SKM-1 (cell line): ENCODE results near the gene LTO1.
"Not testable (repeated sequence)": the region's sequence is repeated elsewhere in the genome, so short reads cannot be mapped to it uniquely, and the experiment has no call there.

Experiments used
- DNase-seq: peaks from one replicate; lab custom pipeline; 2025; ENCODE audit not compliant: unreplicated experiment; lab: John Stamatoyannopoulos, UW

Gene LTO1

DNA sequence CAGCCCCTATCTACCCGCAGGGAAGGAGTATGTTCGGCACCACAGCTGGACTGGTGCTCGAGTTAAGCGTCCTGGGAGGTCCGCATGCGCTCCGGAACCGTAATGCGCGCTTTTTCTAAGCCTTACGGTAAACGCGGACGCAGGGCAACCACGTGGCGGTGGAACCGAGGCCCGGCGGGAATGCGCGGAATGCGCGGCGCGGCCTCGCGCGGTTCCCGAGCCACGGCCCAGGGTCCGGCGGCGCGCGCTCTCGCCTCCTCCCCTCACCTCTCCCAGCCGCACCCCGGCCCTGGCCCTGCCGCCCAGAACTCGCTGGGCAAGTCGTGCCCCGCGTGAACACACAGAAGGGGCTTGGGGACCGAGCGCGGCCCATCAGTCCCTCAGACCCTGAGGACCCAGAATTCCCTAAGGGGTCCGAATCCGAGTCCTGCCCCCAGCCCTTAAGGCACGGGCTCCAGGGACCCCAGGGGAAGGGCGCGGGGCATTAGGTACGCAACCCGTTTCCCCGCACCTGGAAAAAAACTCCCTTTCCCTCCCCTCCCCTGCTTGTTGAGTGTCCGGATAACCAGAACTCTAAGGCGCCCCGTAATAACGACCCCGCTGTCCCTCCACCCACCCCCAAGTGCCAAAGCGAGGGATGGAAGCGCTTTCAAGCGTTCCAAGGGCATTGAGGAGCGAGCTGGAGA lies 38.5 kb downstream of the LTO1 start:
- DNase-seq: no peak

DNA sequence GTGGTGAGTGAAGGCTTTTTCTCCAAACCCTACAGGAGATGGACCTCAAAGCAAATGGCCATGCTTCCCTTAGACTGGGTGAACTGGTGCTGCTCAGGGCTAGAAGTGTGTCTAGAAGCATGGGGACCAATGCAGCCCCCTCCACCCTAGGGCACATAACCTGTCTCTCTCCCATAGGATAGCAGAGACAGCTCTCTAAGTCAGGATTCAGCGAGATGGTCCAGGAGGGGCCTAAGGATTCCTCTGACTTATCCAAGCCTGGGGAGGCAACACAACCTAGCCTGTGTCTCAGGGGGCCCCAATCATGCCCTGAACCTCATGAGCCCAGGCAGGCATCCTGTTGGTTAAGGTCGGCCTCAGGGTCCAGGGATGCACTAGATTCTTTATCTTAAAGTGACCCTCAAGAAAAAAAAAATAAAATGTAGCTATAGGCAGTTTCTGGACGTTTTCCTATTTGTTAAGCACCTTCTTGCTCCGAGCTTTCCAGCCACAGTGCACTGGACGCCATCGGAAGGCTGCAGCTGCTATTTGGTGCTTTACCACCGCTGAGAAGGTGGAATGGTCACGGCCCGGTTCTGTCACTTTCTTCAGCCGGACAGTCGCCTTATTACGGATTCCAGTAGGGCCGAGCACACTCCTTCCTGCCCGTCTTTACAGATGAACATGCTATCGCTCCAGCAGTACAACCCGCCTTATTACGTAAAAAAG lies 39.2 kb downstream of the LTO1 start:
- DNase-seq: no peak

DNA sequence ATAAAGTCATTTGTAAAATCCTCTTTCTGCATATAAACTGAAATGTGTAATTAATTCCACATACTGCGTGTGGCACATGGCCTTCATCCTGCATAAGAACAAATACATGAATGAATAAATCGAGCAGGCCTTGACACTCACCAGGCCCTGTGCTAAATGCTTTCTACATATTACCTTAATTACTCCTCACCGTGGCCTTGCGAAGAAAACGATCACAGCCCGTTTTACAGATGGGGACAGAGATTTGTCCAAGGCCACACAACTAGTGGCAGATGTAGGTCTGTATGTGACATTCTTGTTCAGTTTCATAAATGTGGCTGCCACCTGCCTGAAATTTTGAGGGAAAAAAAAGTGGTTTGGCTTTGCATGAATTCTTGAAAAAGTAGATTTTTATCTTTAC lies 40.0 kb downstream of the LTO1 start:
- no peak for DNase-seq

DNA sequence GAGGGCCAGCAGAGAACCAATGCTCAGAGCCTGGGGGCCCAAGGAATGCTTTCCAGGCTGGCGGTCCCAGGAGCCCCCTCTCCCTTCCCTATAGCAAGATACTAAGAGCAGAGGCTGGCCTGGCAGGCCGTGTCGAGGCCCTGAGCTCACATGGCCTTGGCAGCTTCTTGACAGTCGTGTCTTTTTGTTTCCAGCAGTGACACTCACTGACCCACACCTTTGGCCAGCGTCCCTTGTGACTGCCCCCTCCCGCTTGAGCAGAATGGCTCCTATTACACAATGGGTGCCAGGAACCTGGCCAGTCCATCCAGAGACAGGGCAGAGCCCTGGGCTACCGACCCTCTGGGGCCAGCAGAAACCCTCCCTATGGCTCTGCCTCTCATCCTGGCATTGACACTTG lies 40.6 kb downstream of the LTO1 start:
- DNase-seq: no peak

DNA sequence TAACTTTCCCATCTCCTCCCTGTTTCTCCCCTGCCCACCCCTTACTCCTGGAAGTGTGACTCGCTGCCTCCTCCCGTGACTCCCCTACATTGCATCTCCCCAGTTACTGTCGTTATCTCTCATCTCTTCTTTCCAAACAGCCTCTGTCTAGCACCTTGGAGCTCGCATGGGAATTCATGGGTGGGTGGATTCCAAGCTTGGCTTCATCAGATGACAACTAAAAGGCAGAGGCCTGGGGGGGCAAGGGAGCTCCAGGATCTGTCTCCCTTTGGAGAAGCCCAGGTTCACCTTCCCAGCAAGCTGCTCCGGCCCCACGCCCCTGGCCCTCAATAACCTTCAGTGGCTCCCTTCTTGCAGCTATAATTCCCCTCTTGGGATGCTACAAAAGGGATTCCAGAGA lies 41.1 kb downstream of the LTO1 start:
- no peak for DNase-seq

DNA sequence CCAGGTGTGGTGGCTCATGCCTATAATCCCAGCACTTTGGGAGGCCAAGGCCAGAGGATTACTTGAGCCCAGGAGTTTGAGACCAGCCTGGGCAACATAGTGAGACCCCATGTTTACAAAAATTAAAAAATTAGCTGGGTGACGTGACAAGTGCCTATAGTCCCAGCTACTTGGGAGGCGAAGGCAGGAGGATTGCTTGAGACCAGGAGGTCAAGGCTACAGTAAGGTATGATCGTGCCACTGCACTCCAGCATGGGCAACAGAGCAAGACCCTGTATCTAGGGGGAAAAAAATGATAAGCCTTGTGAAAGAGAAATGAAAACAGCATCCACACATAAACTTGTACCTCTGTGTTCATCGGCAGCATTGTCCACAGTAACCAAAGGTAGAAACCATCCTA lies 42.3 kb downstream of the LTO1 start:
- DNase-seq: no peak

DNA sequence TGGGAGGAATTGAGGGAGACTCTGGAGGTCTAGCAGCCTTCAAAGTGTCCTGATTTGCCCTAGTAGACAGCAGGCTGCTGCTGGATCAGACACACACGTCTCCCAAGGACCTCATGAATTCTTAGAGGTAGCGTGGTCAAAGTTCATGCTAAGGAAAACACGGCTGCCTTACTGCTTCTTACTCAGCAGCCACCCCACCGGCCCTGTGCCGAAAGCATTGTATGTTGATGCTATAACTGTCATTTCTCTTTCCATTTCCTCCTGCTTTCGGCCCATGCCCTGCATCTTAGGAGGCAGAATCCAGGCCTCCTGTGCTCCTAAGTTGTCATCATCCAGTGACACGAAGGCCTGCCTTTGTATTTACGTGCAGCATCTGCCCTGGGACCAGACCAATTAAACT lies 44.7 kb downstream of the LTO1 start:
- DNase-seq: no peak

DNA sequence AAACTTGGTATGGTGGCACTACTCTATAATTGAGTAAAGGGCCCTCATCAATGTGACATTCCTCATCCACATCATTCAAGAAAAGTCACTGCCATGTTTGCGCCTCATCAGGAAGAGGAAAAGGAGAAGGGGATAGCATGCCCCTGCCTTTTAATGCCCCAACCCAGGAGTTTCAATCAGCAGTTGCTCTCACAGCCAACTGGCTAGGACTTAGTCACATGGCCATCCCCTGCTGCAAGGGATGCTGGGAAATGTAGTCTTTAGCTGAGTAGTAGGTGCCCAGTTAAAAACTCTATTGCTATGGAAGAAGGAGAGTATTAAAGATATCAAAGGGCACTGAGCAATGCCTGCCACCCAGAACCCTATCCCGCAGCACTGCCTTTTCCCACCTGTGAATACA lies 45.1 kb downstream of the LTO1 start:
- DNase-seq: no peak

DNA sequence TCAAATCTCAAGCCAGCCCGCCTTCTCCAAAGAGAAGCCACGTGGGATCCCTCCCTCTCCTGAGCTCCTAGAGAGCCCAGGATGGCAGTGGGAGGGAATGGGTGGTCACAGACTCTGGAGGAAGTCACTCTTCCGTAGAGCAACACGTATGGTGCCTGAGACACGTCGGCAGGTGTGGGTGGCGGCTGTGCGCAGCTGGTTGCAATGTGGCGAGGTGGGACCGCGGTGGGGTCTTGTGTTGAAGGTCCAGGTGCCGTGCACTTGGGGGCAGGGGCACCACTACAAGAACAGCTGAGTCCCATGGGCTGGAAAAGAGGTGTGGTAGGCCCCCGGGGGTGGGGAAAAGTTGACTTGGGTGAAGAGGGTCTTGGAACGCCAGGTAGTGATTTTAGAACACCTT lies 47.6 kb downstream of the LTO1 start:
- DNase-seq: no peak

DNA sequence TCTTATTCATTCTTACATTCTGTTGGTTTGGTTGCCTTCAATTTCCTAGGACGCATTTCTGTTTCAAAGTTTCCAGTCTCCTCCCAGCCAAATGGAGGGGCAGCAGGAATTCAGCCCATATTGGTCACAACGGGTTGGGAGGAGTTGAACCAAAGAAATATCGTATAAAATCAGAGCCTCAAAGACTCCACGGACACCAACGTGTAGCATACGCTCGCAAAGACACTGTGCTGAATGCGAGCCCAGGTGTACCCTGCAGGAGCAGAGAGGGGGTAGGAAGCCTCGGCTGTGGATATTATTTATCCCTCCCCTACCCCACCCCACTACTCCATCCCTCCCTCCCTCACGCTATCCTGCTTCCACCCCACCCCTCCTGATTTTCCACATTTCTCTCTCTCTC lies 49.7 kb downstream of the LTO1 start:
- no peak for DNase-seq

DNA sequence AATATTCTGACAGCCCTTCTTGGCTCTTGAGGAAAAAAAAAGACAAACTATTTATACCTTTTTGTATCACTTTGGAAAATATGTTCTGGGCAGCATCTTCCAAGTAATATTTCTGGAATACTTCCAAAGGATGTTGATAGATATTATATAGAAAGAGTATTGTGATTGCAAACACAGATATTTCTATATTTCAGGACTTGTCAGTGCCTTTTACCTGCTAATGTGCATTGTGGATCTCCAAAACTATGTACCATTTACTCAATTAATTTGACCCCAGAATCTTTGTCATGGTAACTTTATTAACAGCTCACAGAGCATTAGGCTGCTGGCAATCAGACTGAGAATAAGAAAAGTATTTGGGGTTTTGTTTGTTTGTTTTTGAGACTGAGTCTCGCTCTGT lies 50.9 kb downstream of the LTO1 start:
- no peak for DNase-seq

DNA sequence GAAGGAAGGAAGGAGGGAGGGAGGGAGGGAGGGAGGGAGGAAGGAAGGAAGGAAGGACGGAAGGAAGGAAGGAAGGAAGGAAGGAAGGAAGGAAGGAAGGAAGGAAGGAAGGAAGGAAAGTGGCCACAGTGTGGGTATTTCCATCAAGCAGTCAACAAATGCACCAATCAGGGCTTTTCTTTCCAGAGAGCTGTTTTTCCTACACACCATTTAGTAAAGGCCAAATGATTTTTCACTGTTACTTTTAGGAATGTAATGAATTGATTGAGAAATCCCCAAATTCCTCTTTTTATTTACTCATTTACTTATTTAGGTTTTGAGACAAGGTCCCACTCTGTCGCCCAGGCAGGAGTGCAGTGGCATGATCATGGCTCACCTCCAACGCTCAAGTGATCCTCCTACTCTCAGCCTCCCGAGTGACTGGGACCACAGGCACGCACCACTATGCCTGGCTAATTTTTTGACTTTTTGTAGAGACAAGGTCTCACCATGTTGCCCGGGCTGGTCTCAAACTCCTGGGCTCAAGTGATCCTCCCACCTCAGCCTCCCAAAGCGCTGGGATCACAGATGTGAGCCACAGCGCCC lies 53.0 kb downstream of the LTO1 start:
- DNase-seq: not testable (repeated sequence)

DNA sequence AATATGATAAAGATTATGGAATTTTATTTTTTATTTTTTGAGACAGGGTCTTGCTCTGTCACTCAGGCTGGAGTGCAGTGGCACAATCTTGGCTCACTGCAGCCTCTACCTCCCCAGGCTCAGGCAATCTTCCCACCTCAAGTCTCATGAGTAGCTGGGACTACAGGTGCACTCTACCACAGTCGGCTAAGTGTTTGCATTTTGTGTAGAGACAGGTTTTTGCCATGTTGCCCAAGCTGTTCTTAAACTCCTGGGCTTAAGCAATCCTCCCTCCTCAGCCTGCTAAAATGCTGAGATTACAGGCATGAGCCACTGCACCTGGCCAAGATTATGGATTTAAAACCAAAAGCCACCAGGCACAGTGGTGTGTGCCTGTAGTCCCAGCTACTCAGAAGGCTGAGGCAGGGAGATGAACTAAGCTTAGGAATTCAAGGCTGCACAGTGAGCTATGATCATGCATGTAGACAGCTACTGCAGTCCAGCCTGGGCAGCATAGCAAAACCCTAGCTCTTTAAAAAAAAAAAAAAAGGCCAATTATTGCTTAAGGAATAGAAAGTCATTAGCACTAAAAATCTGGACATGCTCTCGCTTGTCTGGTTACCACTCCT lies 54.4 kb downstream of the LTO1 start:
- no peak for DNase-seq

DNA sequence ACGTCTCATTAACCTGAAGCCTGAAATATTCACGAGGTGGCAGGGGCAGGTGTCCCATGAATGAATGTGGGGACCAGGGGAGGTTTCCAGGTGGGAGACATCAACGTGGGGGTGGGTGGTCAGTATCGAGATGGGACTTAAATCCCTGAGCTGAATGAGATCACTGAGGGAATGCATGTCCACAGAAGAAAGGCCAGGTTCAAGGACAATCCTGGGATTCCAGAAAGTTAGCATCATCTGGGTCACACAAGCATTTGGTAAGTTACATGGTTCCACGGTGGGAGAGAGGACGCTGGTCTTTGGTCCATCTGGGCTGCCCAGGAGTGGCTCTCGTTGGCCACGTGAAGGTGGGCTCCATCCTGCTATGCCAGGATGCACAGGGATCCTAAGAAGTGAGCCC lies 56.9 kb downstream of the LTO1 start:
- no peak for DNase-seq

DNA sequence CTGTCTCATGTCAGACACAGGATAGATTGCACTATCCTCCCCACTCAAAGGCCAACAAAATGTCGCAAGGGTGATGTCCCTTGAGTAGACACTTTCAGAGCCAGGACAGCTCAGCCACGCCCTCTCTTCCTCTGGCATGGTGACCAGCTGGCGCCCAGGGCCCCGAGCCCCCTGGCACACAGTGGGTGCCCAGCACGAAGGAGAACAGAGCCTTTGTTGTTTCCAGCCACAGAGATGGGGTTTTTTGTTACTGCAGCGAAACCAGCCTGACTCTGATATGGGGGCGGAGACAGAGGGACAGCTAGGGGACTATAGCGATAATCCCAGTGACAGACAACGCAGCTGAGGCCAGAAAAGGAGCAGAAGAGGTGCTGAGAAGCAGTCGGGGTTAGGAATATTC lies 57.5 kb downstream of the LTO1 start:
- no peak for DNase-seq

DNA sequence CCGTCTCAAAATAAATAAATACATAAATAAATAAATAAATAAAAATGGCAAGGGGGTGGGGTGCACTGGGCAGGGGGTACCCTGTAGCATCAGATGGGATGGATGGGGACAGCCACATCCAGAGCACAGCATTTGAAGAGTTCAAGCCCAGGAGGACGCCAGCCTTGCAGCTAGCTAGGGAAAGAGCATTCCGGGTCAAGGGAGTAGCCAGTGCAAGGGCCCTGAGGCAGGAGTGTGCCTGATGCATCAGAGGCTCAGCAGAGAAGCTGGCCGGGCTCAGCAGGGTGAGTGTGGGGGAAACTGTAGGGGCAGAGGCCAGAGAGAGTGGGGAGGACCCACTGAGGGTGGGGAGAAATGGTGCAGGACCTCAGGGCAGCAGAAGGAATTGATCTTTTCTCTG lies 57.9 kb downstream of the LTO1 start:
- DNase-seq: no peak
